Natural killer cell (primary cell): Measurements from ENCODE around the gene KCNMB2. TPM values are rescaled to one million over a fixed set of nuclear protein-coding genes. Genes with fewer than 3 reads are reported as not detected.
"Not testable (repeated sequence)": the region's sequence is repeated elsewhere in the genome, so short reads cannot be mapped to it uniquely, and the experiment has no call there.

Source experiments
- ATAC-seq, 3 donors: fragments of 150-1000 bp in 2 of 3; fragments of 200-7000 bp in 1 of 3; cut with Tn5 transposase; 1 replicate in 1 of 3; 2 replicates in 2 of 3; pipeline ENCODE4 v1.10.0; 2021; ENCODE audit warnings: mild to moderate bottlenecking in 2 of 3, moderate library complexity in 2 of 3
- DNase-seq, 2 donors: peaks; one replicate each; pipeline versions ENCODE4 v3.0.0 to v3.0.0-alpha.2; 2013 to 2021; ENCODE audit warnings: mixed read lengths in 1 of 2
- H3K27ac ChIP-seq: one replicate; pipeline ENCODE4 v1.5.1; 2013; ENCODE audit warnings: mild to moderate bottlenecking, low read length
- H3K27me3 ChIP-seq: one replicate; pipeline ENCODE4 v1.6.1; 2013; ENCODE audit warnings: low read length; ENCODE audit not compliant: control insufficient read depth, insufficient read depth
- H3K36me3 ChIP-seq: one replicate; pipeline ENCODE4 v1.6.1; 2013; ENCODE audit warnings: low read length; ENCODE audit not compliant: control insufficient read depth, insufficient read depth
- H3K4me1 ChIP-seq: one replicate; pipeline ENCODE4 v1.6.1; 2013; ENCODE audit warnings: low read length; ENCODE audit not compliant: control insufficient read depth, insufficient read depth
- H3K4me3 ChIP-seq: one replicate; pipeline ENCODE4 v1.5.1; 2013; ENCODE audit warnings: low read length
- H3K9me3 ChIP-seq: one replicate; pipeline ENCODE4 v1.6.1; 2013; ENCODE audit warnings: low read length; ENCODE audit not compliant: control insufficient read depth, insufficient read depth
- H3K27ac Mint-ChIP-seq, 2 donors: one replicate each; pipeline ENCODE4 v1.8.0; 2022; ENCODE audit warnings: mild to moderate bottlenecking in 2 of 2, mixed read lengths in 2 of 2, moderate library complexity in 1 of 2
- H3K27me3 Mint-ChIP-seq, 2 donors: one replicate each; pipeline ENCODE4 v1.8.0; 2022; ENCODE audit warnings: low read depth in 2 of 2, mixed read lengths in 2 of 2
- H3K36me3 Mint-ChIP-seq: one replicate; pipeline ENCODE4 v1.8.0; 2022; ENCODE audit warnings: mixed read lengths
- H3K4me1 Mint-ChIP-seq, 2 donors: one replicate each; pipeline ENCODE4 v1.8.0; 2022; ENCODE audit warnings: mixed read lengths in 2 of 2
- H3K4me3 Mint-ChIP-seq: one replicate; pipeline ENCODE4 v1.8.0; 2022; ENCODE audit warnings: mild to moderate bottlenecking, moderate library complexity, mixed read lengths
- H3K9me3 Mint-ChIP-seq, 2 donors: one replicate each; pipeline ENCODE4 v1.8.0; 2022; ENCODE audit warnings: mixed read lengths in 2 of 2
- CTCF ChIP-seq: fragments of 200-600 bp; IDR thresholded peaks from one replicate; pipeline ENCODE4 v1.8.0; 2022; ENCODE audit warnings: antibody characterized with exemption
- WGBS: methylation state at CpG from one replicate; pipeline ENCODE4 v1.1.7; 2013; ENCODE audit warnings: missing lambda C conversion rate; ENCODE audit not compliant: insufficient coverage; 5-methylcytosine and 5-hydroxymethylcytosine counted together
- intact Hi-C: fragments of 100-400 bp; cut with micrococcal nuclease; formaldehyde crosslinking; loops from one replicate; pipeline ENCODE4 v1.14.2; 2022
- total RNA-seq, 4 donors: library from RNA; stranded (reverse); fragments of 120-200 nt in 1 of 4; gene quantifications; one replicate each; pipeline versions ENCODE4 v1.2.3 to v1.2.4, GENCODE V29; 2013 to 2022

Gene KCNMB2
- total RNA-seq, 3 donors from 2014 or later (not counting 1 experiment from before 2014, with no cell fraction given): not detected

DNA sequence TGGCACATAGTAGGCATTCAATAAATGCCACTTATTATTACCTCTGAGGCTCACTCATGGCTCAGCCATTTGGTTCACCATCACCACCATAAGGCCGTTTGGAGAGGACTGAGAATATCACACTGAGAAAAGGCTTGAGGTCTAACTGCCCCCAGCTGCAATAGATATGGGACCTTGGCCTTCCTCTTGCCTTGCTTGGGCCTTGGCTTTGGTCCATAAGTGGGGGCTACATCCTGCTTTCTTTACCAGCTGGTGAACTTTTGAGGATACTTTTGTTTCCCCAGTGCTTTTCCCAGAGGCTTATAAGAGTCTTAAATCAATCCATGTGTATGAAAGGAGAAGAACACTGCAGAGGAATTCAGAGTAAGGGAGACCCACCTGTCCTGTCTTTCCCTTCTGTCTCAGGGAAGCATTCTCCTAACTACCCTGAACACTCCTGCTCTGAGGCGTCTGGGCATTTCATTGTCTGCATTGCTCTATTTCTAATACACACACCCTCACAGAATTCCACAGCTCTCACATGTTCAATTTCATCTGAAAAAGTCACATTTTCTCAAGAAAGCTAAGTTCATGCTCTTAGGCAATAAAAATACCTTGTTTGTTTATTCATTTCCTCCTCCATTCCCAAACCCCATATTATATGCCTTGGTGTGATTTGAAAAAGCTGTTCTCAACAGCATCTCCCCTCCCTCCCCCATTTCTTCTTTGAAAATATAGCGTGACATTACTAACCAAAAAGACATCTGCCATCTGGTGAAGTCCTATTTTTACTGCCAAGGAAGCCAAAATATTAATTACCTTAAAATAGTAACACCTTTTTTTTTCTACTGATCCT lies 22.5 kb upstream of the KCNMB2 start:
- no peak for TF ChIP-seq CTCF
- H3K4me1 Mint-ChIP-seq: no peaks in the 10 kb centered on the region
- Histone ChIP-seq H3K36me3 (no peaks in the 10 kb centered on the region), H3K27ac (no peak overlapping the region), H3K4me1 (no peaks in the 10 kb centered on the region), H3K4me3 (no peak overlapping the region), H3K9me3 (no peaks in the 10 kb centered on the region), H3K27me3 (no peaks in the 10 kb centered on the region)
- H3K4me3 Mint-ChIP-seq: no peak overlapping the region
- peaks cover 4 to 6% of the 10 kb centered on the region in 2 donors for H3K9me3 Mint-ChIP-seq
- H3K36me3 Mint-ChIP-seq: no peaks in the 10 kb centered on the region
- intact Hi-C loops: no loop called here
- WGBS: 77% methylated on average over 3 of the region's 3 CpGs
- no peak overlapping the region for H3K27ac Mint-ChIP-seq
- ATAC-seq (no peak), DNase-seq (no peak)
- H3K27me3 Mint-ChIP-seq: no peaks in the 10 kb centered on the region

GRCh38 chr3:178514401-178514800 lies 21.8 kb upstream of the KCNMB2 start:
- Histone ChIP-seq H3K9me3 (no peaks in the 10 kb centered on the region), H3K4me1 (no peaks in the 10 kb centered on the region), H3K27ac (no peak overlapping the region), H3K4me3 (no peak overlapping the region), H3K27me3 (no peaks in the 10 kb centered on the region), H3K36me3 (no peaks in the 10 kb centered on the region)
- no peak for ATAC-seq
- Mint-ChIP-seq H3K4me3 (no peak overlapping the region), H3K9me3 (peaks cover 5 to 6% of the 10 kb centered on the region in 2 donors), H3K36me3 (no peaks in the 10 kb centered on the region), H3K27ac (no peak overlapping the region), H3K4me1 (no peaks in the 10 kb centered on the region), H3K27me3 (no peaks in the 10 kb centered on the region)
- TF ChIP-seq CTCF: no peak
- WGBS: 93% methylated on average over 1 of the region's 2 CpGs
- intact Hi-C loops: no loop called here
- DNase-seq: no peak

DNA sequence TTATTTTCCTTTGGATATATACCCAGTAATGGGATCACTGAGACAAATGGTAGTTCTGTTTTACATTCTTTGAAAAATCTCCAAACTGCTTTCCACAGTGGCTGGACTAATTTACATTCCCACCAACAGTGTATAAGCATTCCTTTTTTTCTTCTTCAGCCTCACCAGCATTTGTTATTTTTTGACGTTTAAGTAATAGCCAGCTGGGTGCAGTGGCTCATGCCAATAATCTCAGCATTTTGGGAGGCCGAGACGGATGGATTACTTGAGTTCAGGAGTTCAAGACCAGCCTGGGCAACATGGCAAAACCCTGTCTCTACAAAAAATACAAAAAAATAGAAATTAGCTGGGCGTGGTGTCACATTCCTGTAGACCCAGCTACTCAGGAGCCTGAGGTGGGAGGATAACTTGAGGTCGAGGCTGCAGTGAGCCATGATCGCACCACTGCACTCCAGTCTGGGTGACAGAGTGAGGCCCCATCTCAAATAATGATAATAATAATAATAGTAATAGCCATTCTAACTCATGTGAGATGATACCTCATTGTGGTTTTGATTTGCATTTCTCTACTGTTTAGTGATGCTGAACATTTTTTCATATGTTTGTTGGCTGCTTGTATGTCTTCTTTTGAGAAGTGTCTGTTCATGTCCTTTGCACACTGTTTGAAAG lies 21.0 kb upstream of the KCNMB2 start:
- intact Hi-C loops, H3K4me1 Mint-ChIP-seq, H3K27ac Mint-ChIP-seq, H3K4me1 ChIP-seq, H3K36me3 Mint-ChIP-seq, H3K9me3 ChIP-seq, H3K27ac ChIP-seq, H3K4me3 ChIP-seq, H3K27me3 Mint-ChIP-seq, DNase-seq, H3K9me3 Mint-ChIP-seq, H3K27me3 ChIP-seq, H3K4me3 Mint-ChIP-seq, ATAC-seq, H3K36me3 ChIP-seq: not testable (repeated sequence)
- WGBS: 78% methylated on average over 3 of the region's 6 CpGs

DNA sequence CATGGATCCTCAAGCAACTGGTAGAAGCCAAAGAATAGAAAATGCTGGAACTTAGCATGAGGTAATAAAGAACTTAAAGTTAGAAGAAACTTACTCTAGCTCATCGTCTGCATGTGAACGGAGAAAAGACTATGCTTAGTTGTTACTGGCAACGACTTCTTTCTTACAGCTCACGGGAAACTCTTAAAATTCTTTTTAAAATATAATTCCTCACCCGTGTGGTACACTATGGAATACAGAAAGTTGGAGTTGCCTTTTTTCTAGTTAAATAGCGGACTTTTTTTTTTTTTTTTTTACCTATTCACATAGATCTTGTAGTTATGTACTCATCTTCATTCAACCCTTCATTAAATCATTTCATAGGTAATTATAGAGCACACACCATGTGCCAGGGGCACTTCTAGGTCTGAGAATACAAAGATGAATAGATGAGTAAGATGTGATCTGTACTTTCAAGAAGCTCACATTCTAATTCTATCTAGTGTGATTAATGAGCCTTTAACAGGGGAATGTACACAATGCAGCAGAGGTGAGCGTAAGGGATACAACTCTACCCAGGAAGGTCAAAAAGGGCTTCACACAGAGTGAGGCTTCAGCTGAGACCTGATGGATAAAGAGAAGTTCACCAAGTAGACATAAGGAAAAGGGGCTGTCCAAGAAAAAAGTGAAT lies 18.4 kb upstream of the KCNMB2 start:
- no peaks in the 10 kb centered on the region for H3K9me3 ChIP-seq
- peaks cover 5 to 7% of the 10 kb centered on the region in 2 donors for H3K9me3 Mint-ChIP-seq
- intact Hi-C loops: no loop called here
- H3K27ac ChIP-seq: no peak overlapping the region
- H3K4me1 ChIP-seq: no peaks in the 10 kb centered on the region
- no peak for TF ChIP-seq CTCF
- H3K4me3 Mint-ChIP-seq: no peak overlapping the region
- ATAC-seq: no peak
- no peaks in the 10 kb centered on the region for H3K27me3 Mint-ChIP-seq
- no peaks in the 10 kb centered on the region for H3K36me3 Mint-ChIP-seq
- no peak overlapping the region for H3K4me3 ChIP-seq
- H3K4me1 Mint-ChIP-seq: no peaks in the 10 kb centered on the region
- DNase-seq: no peak
- no peaks in the 10 kb centered on the region for H3K36me3 ChIP-seq
- WGBS: 98% methylated on average over 3 of the region's 7 CpGs
- no peak overlapping the region for H3K27ac Mint-ChIP-seq
- no peaks in the 10 kb centered on the region for H3K27me3 ChIP-seq
